ENCODE results near the gene RSPH6A.
"Not testable (repeated sequence)": the region's sequence is repeated elsewhere in the genome, so short reads cannot be mapped to it uniquely, and the experiment has no call there.

RSPH6A gene

GRCh38 chr19:45799541-45799940 is 15.6 kb downstream of the RSPH6A start:
- not testable (repeated sequence) for DNase-seq

GRCh38 chr19:45798995-45799517 is 16.1 kb downstream of the RSPH6A start:
- peak; percentile 6 for DNase-seq

DNA sequence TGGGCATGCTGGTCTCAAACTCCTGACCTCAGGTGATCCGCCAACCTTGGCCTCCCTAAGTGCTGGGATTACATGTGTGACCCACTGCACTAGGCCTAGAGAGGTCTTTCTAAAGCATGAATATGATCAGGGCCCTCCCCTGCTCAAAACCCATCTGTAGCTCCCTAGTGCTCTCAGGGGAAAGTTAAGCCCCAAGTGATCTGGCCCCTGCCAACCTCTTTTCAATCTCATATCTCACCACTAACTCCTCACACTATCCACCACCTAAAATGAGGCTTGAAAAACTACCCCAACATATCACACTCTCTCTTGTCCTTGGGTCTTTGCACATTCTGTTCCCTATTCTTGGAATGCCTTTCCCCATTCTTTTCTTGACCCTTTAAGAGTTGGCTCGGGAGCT is 20.5 kb downstream of the RSPH6A start:
- DNase-seq: no peak

DNA sequence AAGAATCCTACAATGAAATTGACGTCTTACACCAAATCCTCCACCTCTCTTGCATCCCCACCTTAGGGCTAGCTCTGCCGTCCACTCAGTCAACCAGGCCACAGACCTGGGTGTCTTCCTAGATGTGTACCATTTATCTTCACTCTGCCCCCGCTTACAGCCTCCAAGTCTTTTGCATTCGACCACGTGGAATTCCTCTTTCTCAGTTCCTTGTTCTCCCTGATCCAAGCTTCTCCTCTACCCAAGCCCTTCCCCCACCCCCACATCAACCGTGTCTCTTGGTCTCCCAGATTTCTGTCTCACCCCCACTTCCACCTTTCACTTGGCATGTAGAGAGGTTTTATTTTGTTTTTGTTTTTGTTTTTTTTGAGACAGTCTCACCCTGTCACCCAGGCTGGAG is 21.2 kb downstream of the RSPH6A start:
- DNase-seq: no peak

- DNase-seq: no peak
These were observed 21.9 kb downstream of the RSPH6A start for GRCh38 chr19:45793178-45793564.

DNA sequence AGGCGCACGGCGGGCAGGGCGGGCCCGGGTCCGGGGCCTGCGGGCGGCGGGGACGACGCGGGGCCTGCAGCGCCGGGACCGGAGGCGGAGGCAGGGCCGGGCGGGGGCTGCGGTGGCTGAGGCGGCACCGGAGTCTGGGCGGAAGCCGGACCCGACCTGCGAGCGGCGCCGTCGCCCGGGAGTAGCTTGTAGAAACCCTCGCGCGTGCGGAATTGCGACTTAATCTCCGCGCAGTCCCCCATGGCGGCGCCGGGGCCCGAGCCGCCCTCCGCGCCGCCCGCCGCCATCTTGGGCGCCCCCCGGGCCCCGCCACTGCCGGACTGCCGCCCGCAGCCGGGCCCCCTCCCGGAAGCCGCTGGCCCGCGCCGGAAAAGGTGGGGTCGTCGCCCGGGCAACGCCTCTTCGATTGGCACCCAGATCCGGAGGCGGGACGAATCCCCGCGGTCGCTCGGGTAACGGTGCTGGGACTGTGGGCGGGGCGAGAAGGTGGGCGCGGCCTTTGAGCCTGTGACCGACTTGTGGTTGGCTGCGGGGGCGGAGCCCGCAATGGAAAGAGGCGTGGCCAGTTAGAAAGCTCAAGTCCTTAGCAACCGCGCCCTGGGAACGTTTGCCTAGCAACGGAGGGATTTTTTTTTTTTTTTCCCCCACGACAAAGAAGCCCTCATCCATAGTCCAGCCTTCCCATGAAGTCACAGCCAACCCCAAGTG is 22.5 kb downstream of the RSPH6A start, which contains the start of gene DMWD:
Gene DMWD, minus strand, starts transcription at position 376 of the 708 bp plus-strand sequence. Its CDS starts 89 bp downstream, at position 287.
- peak; percentile 96 for DNase-seq

DNA sequence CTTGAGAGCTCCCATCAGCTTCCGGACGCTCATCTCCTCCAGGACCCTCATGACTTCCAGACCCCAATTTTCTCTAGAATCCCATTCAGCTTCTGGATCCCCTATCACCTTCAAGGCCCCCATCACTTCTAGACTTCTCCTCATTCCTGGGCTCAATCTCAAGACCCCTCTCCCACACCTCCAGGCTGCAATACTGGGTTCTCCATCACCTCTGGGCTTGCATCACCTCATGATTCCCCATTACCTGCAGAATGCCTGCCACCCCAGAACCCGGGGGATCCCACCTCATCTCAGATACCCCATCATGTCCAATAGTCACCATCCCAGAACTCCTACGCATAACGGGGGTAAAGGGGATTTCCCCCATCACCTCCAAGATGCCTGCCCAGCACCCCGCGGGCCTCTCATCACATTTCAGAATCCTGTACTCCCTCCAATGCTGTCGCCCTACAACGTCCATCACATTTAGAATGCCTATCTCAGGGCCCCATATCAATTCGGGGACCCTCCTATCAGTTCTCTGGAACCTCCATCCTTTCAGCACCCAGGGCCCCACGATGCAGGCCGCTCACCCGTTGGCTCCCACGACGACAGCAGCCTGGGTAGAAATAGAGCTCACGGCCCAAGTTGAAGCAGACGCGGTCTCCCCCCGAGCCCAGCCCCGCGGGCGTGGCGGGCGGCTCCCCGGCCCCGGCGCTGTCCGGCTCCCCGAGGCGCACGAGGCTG is 23.2 kb downstream of the RSPH6A start:
- no peak for DNase-seq

GRCh38 chr19:45790942-45791341 is 24.2 kb downstream of the RSPH6A start:
- DNase-seq: no peak

DNA sequence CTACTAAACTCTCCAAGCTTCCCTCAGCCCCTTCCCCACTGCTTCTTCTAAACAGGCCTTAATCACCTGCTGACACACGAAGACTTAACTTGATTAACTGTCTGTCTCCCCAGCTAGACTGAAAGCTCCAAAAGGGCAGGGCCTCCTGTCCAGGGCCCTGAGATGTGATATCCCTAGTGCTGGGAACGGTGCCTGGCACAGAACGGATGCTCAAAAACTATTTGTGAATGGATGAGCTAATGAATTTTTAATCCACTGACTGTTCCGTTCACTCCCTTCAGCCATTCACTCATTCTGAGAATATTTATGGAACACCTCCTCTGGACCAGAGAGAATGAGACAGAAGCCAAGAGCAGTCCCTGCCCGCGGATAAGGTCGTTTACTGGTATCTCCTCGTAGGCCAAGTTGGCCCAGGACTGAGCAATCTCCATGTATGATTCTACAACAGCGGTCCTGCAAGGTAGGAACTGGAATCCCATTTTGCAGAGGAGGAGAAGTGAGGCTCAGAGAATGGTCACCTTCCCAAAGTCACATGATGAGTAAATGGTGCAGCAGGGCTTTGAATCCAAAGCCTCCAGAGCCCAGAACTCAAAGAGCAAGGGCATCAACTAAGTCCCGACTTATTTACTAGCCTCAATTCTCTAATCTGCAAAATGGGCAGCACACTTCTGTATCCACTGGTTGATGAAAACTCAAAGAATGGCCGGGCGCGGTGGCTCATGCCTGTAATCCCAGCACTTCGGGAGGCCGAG is 25.9 kb downstream of the RSPH6A start:
- DNase-seq: no peak

DNA sequence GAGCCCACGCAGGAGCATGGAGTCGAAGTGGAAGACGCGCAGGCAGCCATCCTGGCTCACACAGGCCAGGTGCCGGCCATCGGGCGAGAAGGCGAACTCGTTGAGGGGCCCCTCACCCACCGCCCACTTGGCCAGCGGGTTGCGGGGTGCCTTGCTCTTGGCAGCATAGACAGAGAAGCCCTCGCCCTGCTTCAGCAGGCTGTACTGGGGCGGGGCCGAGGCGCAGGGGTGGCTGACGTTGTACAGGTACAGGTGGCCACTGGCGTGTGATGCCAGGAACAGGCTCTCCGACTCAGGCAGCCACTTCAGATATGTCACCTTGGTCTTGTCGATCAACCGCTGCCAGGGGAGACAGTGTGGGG is 28.6 kb downstream of the RSPH6A start:
- DNase-seq: no peak

- no peak for DNase-seq
These were observed 29.2 kb downstream of the RSPH6A start for GRCh38 chr19:45785781-45786532.

- DNase-seq: no peak
These were observed 30.0 kb downstream of the RSPH6A start for GRCh38 chr19:45785097-45785496.

DNA sequence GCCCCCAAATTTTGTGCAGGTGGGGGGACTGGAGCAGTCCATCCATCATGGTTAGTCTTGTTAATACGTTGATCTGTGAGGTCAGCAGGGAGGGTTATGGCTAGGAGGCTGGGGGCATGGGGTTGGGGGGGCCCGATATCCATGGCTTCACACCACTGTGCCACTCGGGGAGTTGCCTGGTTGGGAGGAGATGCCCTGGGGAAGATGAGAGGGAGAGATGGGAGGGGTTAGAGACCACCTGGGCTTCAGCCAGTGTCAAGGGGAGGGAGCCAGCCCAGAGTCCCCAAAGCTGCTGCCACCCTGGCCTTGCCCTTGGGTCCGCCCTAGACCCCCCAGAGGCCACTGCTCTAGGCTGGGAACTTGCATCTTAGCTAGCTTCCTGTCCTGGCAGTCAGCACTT is 31.0 kb downstream of the RSPH6A start:
- DNase-seq: no peak

- no peak for DNase-seq
These were observed 32.0 kb downstream of the RSPH6A start for GRCh38 chr19:45782820-45783785.

GRCh38 chr19:45782162-45782691 is 32.9 kb downstream of the RSPH6A start, which contains the start of gene DMPK:
DMPK (minus strand) TSS chr19:45782490; CDS start chr19:45782352, 138 bp downstream.
- no peak for DNase-seq

GRCh38 chr19:45781214-45782161 is 33.6 kb downstream of the RSPH6A start:
- peak; percentile 61 for DNase-seq

DNA sequence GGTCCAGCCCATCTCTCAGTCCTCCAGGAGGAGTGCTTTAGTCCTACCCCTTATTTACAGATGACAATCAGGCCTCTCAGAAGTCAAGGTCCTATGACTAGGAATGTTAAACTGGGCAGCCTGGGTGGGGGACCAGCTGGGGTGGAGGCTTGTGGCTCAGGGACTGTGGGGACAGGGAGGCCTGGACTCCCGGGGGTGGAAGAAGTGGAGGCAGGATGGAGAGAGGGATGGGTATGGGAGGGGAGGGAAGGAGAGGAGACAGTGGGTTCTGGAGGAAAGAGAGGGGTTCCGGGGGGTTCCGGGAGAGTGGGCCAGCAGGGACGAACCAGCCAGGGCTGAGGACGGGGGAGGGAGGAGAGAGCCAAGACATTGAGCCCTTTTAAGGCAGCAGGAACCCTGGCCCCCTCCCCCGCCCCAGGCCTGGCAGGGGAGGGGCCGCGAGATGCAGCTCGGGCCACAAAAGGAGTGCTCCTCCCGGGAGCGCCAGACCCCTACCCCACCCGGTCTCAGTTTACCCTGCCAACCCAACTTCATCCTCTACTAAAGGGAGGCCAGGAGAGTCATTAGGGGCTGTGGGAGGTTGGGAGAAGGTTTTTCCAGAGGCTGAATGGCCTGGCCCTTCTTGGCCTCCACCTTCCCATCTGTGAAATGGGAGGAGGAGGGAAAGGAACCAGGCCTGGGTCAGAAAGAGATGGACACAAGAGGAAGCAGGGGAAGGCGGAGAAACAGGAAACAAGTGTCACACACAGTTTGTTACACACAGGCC is 34.5 kb downstream of the RSPH6A start:
- no peak for DNase-seq

DNA sequence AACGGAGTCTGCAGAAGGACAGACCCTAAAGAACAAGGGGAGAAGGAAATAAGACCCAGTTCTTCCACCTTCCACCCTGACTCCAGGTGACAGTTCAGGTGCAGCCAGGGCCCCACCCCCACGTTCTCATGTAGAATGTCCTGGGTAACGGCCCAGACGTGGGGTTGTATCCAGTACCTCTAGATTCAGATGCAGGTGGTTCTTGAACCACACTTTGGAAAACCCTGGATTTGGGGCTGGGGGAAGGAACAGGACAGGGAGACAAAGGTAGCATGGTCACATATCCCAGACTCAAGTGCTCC is 35.0 kb downstream of the RSPH6A start:
- DNase-seq: no peak
